ENCODE measurements around the gene CENPP. TPM values are rescaled to one million over a fixed set of nuclear protein-coding genes. Genes with fewer than 3 reads are reported as not detected.

The CENPP gene
- total RNA-seq, 1 experiment from 2014 or later, result 15.6 TPM

GRCh38 chr9:92492781-92493401 is 167.1 kb downstream of the CENPP start:
- H3K27me3 ChIP-seq (replicated peaks; ENCODE audit: insufficient read depth, low read depth, low read length, poor library complexity), result no peaks in the 10 kb centered on the region
- H3K4me3 ChIP-seq (ENCODE audit: low read depth, low read length, poor library complexity, severe bottlenecking), result no peak overlapping the region
- no peak for DNase-seq (ENCODE audit: low spot score)
- no peak overlapping the region for H3K27ac ChIP-seq (ENCODE audit: low read depth, low read length, poor library complexity, severe bottlenecking)
- BruUV-seq (replicated peaks), result no TSS peak
- POLR2A ChIA-PET (ENCODE audit: low non-redundant PET), result no interaction called here
- no peak for TF ChIP-seq EZH2 (IDR thresholded peaks at IDR 0.05; ENCODE audit: borderline replicate concordance, low read depth, low read length, poor library complexity, severe bottlenecking)
- TF ChIP-seq CTCF (conservative IDR thresholded peaks at IDR 0.05; ENCODE audit: low read depth, low read length), result no peak
- intact Hi-C loops (cut with micrococcal nuclease; ENCODE audit: unreplicated experiment), result no loop called here
- CTCF ChIA-PET, result no interaction called here
- no peaks in the 10 kb centered on the region for H3K9me3 ChIP-seq (ENCODE audit: low read depth, low read length, poor library complexity, severe bottlenecking)
- H3K36me3 ChIP-seq (ENCODE audit: insufficient read depth, low read length, poor library complexity, severe bottlenecking), result no peaks in the 10 kb centered on the region
- no peaks in the 10 kb centered on the region for H3K4me1 ChIP-seq (ENCODE audit: insufficient read depth, low read length, poor library complexity, severe bottlenecking)

GRCh38 chr9:92493749-92494387 is 168.1 kb downstream of the CENPP start:
- Histone ChIP-seq H3K27ac (ENCODE audit: low read depth, low read length, poor library complexity, severe bottlenecking) (no peak overlapping the region), H3K9me3 (ENCODE audit: low read depth, low read length, poor library complexity, severe bottlenecking) (no peaks in the 10 kb centered on the region), H3K4me1 (ENCODE audit: insufficient read depth, low read length, poor library complexity, severe bottlenecking) (no peaks in the 10 kb centered on the region), H3K4me3 (ENCODE audit: low read depth, low read length, poor library complexity, severe bottlenecking) (no peak overlapping the region), H3K36me3 (ENCODE audit: insufficient read depth, low read length, poor library complexity, severe bottlenecking) (no peaks in the 10 kb centered on the region), H3K27me3 (replicated peaks; ENCODE audit: insufficient read depth, low read depth, low read length, poor library complexity) (no peaks in the 10 kb centered on the region)
- ChIA-PET CTCF (no interaction called here), POLR2A (ENCODE audit: low non-redundant PET) (no interaction called here)
- intact Hi-C loops (cut with micrococcal nuclease; ENCODE audit: unreplicated experiment), result no loop called here
- no peak for TF ChIP-seq EZH2 (IDR thresholded peaks at IDR 0.05; ENCODE audit: borderline replicate concordance, low read depth, low read length, poor library complexity, severe bottlenecking)
- TF ChIP-seq CTCF (conservative IDR thresholded peaks at IDR 0.05; ENCODE audit: low read depth, low read length), result no peak
- DNase-seq (ENCODE audit: low spot score), result no peak
- BruUV-seq (replicated peaks), result no TSS peak

- POLR2A ChIA-PET (ENCODE audit: low non-redundant PET), result no interaction called here
- no peaks in the 10 kb centered on the region for H3K27me3 ChIP-seq (replicated peaks; ENCODE audit: insufficient read depth, low read depth, low read length, poor library complexity)
- intact Hi-C loops (cut with micrococcal nuclease; ENCODE audit: unreplicated experiment), result no loop called here
- no peak overlapping the region for H3K27ac ChIP-seq (ENCODE audit: low read depth, low read length, poor library complexity, severe bottlenecking)
- CTCF ChIA-PET, result no interaction called here
- no peak overlapping the region for H3K4me3 ChIP-seq (ENCODE audit: low read depth, low read length, poor library complexity, severe bottlenecking)
- no peaks in the 10 kb centered on the region for H3K4me1 ChIP-seq (ENCODE audit: insufficient read depth, low read length, poor library complexity, severe bottlenecking)
- BruUV-seq (replicated peaks), result no TSS peak
- TF ChIP-seq EZH2 (IDR thresholded peaks at IDR 0.05; ENCODE audit: borderline replicate concordance, low read depth, low read length, poor library complexity, severe bottlenecking) (no peak), CTCF (conservative IDR thresholded peaks at IDR 0.05; ENCODE audit: low read depth, low read length) (no peak)
- no peak for DNase-seq (ENCODE audit: low spot score)
- H3K36me3 ChIP-seq (ENCODE audit: insufficient read depth, low read length, poor library complexity, severe bottlenecking), result no peaks in the 10 kb centered on the region
- H3K9me3 ChIP-seq (ENCODE audit: low read depth, low read length, poor library complexity, severe bottlenecking), result no peaks in the 10 kb centered on the region
Observed at GRCh38 chr9:92494856-92495255, 169.1 kb downstream of the CENPP start.

Measured in A673 (cell line).